ENCODE results near the gene RFX3.

DNA sequence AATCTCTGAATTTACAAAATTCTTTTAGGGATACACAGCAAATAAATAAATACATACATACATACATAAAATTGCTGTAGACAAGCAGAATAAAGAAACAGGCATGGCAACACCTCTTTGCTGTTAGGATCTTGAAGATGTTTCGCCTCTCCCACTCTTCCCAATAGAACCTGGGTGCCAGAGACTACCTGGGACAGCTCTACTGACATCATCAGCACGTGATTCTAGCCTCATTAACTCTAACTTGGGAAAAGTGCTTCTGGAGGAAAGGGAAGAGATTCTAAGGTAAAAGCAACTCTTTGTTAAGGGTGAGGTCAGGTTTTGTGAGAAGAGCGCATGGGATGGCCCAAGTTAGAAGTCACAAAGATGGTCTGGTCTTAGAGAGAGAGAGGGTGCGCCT lies 339.1 kb downstream of the RFX3 start:
- TF ChIP-seq REST (IDR thresholded peaks at IDR 0.05; ENCODE audit: insufficient replicate concordance, low read depth) = no peak
- TF ChIP-seq CTCF (IDR thresholded peaks at IDR 0.05; ENCODE audit: insufficient read depth, low read length) = no peak
- no peak for TF ChIP-seq POLR2AphosphoS5 (IDR thresholded peaks at IDR 0.05; ENCODE audit: low read depth)
- TF ChIP-seq GABPA (IDR thresholded peaks at IDR 0.05; ENCODE audit: low read depth) = no peak
- TF ChIP-seq SPI1 (IDR thresholded peaks at IDR 0.05; ENCODE audit: borderline replicate concordance, low read depth) = no peak

Measured in HL-60 (cell line).